H1 (cell line): ENCODE data around the gene GSE1. TPM values are rescaled to one million over a fixed set of nuclear protein-coding genes. Genes with fewer than 3 reads are reported as not detected.

Source experiments
- CTCF ChIA-PET: fragments of 300-600 bp; sonication (Branson Sonifier 250); formaldehyde crosslinking; loops from one replicate; lab custom pipeline; 2021; ENCODE audit not compliant: partially characterized antibody; lab: Charles Lee
- POLR2A ChIA-PET: fragments of 300-600 bp; sonication (Branson Sonifier 250); formaldehyde crosslinking; loops from one replicate; lab custom pipeline; 2021; ENCODE audit warnings: inconsistent platforms; ENCODE audit not compliant: partially characterized antibody; lab: Charles Lee
- DNase-seq, 2 experiments: peaks; one replicate each; pipeline versions ENCODE4 v3.0.0 to v3.0.0-alpha.2; 2010 to 2022; ENCODE audit warnings: low spot score in 2 of 2, low read depth in 1 of 2, mixed read lengths in 1 of 2
- FAIRE-seq: peaks from 2 replicates; lab custom pipeline; 2011; peaks lifted over from hg19 to GRCh38; lab: Jason Lieb, UNC
- H2AFZ ChIP-seq: 2 replicates; pipeline ENCODE4 v1.8.1; 2012; ENCODE audit warnings: low read length, inconsistent platforms
- H2AK5ac ChIP-seq: 2 replicates; pipeline ENCODE4 v1.6.1; 2013; ENCODE audit warnings: low read depth, low read length
- H2BK120ac ChIP-seq: replicated peaks from 2 replicates; pipeline ENCODE3; 2013; ENCODE audit warnings: low read depth, low read length, inconsistent platforms
- H2BK12ac ChIP-seq: 2 replicates; pipeline ENCODE4 v1.6.1; 2013; ENCODE audit warnings: low read depth, low read length
- H2BK15ac ChIP-seq: 2 replicates; pipeline ENCODE4 v1.6.1; 2013; ENCODE audit warnings: low read length
- H2BK20ac ChIP-seq: 2 replicates; pipeline ENCODE4 v1.6.1; 2013; ENCODE audit warnings: low read length
- H2BK5ac ChIP-seq: 2 replicates; pipeline ENCODE4 v1.6.1; 2013; ENCODE audit warnings: low read depth, low read length
- H3K14ac ChIP-seq: 2 replicates; pipeline ENCODE4 v1.6.1; 2013; ENCODE audit warnings: inconsistent platforms; ENCODE audit not compliant: insufficient read length
- H3K18ac ChIP-seq: 2 replicates; pipeline ENCODE4 v1.6.1; 2013; ENCODE audit warnings: low read length; ENCODE audit errors: extremely low read depth
- H3K23ac ChIP-seq: 2 replicates; pipeline ENCODE4 v1.6.1; 2013; ENCODE audit warnings: inconsistent platforms; ENCODE audit not compliant: insufficient read length
- H3K23me2 ChIP-seq: 2 replicates; pipeline ENCODE4 v1.6.1; 2013; ENCODE audit warnings: low read depth, low read length
- H3K27ac ChIP-seq: 2 replicates; pipeline ENCODE4 v1.6.1; 2011; ENCODE audit warnings: low read depth, low read length, inconsistent platforms
- H3K27me3 ChIP-seq, 4 experiments: replicated peaks in 1 of 4; 1 replicate in 1 of 4; 2 replicates in 3 of 4; pipeline versions ENCODE4 v1.6.1 to v1.8.1; 2011 to 2013; ENCODE audit warnings: low read length in 3 of 4, mild to moderate bottlenecking in 3 of 4, inconsistent platforms in 2 of 4, mixed read lengths in 2 of 4, moderate library complexity in 1 of 4; ENCODE audit not compliant: control insufficient read depth in 3 of 4, insufficient read depth in 3 of 4; ENCODE audit errors: extremely low read depth in 1 of 4
- H3K36me3 ChIP-seq, 4 experiments: 2 replicates each; pipeline versions ENCODE4 v1.6.1 to v1.8.1; 2011 to 2013; ENCODE audit warnings: mild to moderate bottlenecking in 4 of 4, low read length in 3 of 4, moderate library complexity in 2 of 4, control low read depth in 1 of 4, inconsistent platforms in 1 of 4; ENCODE audit not compliant: insufficient read depth in 4 of 4, control insufficient read depth in 2 of 4
- H3K4ac ChIP-seq: replicated peaks from 2 replicates; pipeline ENCODE3; 2013; ENCODE audit warnings: low read length, low read depth, mixed read lengths, inconsistent platforms; ENCODE audit not compliant: insufficient read length
- H3K4me1 ChIP-seq, 4 experiments: replicated peaks in 1 of 4; 1 replicate in 1 of 4; 2 replicates in 3 of 4; pipeline versions ENCODE4 v1.6.1 to v1.8.1; 2011 to 2013; ENCODE audit warnings: low read length in 3 of 4, inconsistent platforms in 2 of 4, mixed read lengths in 1 of 4; ENCODE audit not compliant: insufficient read depth in 4 of 4, control insufficient read depth in 3 of 4
- H3K4me2 ChIP-seq, 2 experiments: 2 replicates each; pipeline versions ENCODE4 v1.6.1 to v1.8.1; 2011 to 2013; ENCODE audit warnings: low read depth in 2 of 2, low read length in 2 of 2, control low read depth in 1 of 2, inconsistent platforms in 1 of 2, mild to moderate bottlenecking in 1 of 2; ENCODE audit not compliant: insufficient read depth in 1 of 2
- H3K4me3 ChIP-seq, 4 experiments: fragments of 200-600, 300-600 bp in 1 of 4; sonication (generic), shearing (Covaris generic), sonication (Bioruptor Twin) in 1 of 4; 2 replicates each; pipeline versions ENCODE4 v1.5.1 to v1.8.1; 2011 to 2016; ENCODE audit warnings: low read length in 4 of 4, low read depth in 3 of 4, control low read depth in 2 of 4, inconsistent platforms in 2 of 4, mild to moderate bottlenecking in 2 of 4, mixed read lengths in 1 of 4, moderate library complexity in 1 of 4; ENCODE audit not compliant: insufficient read depth in 2 of 4; ENCODE audit errors: extremely low read depth in 1 of 4
- H3K56ac ChIP-seq: replicated peaks from 2 replicates; pipeline ENCODE3; 2013; ENCODE audit warnings: low read depth, mild to moderate bottlenecking, mixed read lengths, low read length, inconsistent platforms; ENCODE audit not compliant: insufficient read length
- H3K79me1 ChIP-seq: 2 replicates; pipeline ENCODE4 v1.6.1; 2013; ENCODE audit warnings: low read depth, low read length, control low read depth
- H3K79me2 ChIP-seq, 2 experiments: 2 replicates each; pipeline versions ENCODE4 v1.6.1 to v1.8.1; 2012 to 2013; ENCODE audit warnings: low read length in 2 of 2, mild to moderate bottlenecking in 2 of 2, inconsistent platforms in 1 of 2; ENCODE audit not compliant: insufficient read depth in 2 of 2, control insufficient read depth in 1 of 2
- H3K9ac ChIP-seq, 4 experiments: replicated peaks in 1 of 4; 1 replicate in 1 of 4; 2 replicates in 3 of 4; pipeline versions ENCODE4 v1.6.1 to v1.8.1; 2011 to 2013; ENCODE audit warnings: low read depth in 3 of 4, low read length in 3 of 4, control low read depth in 2 of 4, mild to moderate bottlenecking in 2 of 4, moderate library complexity in 2 of 4, inconsistent platforms in 1 of 4; ENCODE audit errors: extremely low read depth in 1 of 4
- H3K9me3 ChIP-seq, 2 experiments: 2 replicates each; pipeline versions ENCODE4 v1.6.1 to v1.8.1; 2012 to 2013; ENCODE audit warnings: mild to moderate bottlenecking in 2 of 2, moderate library complexity in 2 of 2, control low read depth in 1 of 2, inconsistent platforms in 1 of 2, low read depth in 1 of 2, low read length in 1 of 2, mixed read lengths in 1 of 2; ENCODE audit not compliant: insufficient read depth in 2 of 2
- H4K20me1 ChIP-seq, 2 experiments: replicated peaks in 1 of 2; 2 replicates each; pipeline versions ENCODE3 to v1.8.1; 2011 to 2013; ENCODE audit warnings: inconsistent platforms in 2 of 2, low read length in 2 of 2, mild to moderate bottlenecking in 1 of 2; ENCODE audit not compliant: insufficient read depth in 2 of 2, control insufficient read depth in 1 of 2
- H4K5ac ChIP-seq: 2 replicates; pipeline ENCODE4 v1.6.1; 2013; ENCODE audit warnings: low read length, low read depth, mixed read lengths, inconsistent platforms; ENCODE audit not compliant: insufficient read length
- H4K8ac ChIP-seq: 2 replicates; pipeline ENCODE4 v1.8.0; 2013; ENCODE audit warnings: mild to moderate bottlenecking, moderate library complexity, low read length, inconsistent platforms; ENCODE audit not compliant: insufficient read depth; ENCODE audit errors: extremely low read depth
- H4K91ac ChIP-seq: replicated peaks from 2 replicates; pipeline ENCODE3; 2013; ENCODE audit warnings: low read length, mixed read lengths, inconsistent platforms; ENCODE audit not compliant: insufficient read length
- ATF2 ChIP-seq: IDR thresholded peaks from 2 replicates; pipeline ENCODE4 v1.6.1; 2012; ENCODE audit warnings: low read length, inconsistent platforms
- ATF3 ChIP-seq: IDR thresholded peaks from 2 replicates; pipeline ENCODE4 v1.6.1; 2011; ENCODE audit warnings: low read depth, mild to moderate bottlenecking, low read length; ENCODE audit not compliant: insufficient read depth
- CBX5 ChIP-seq: fragments of 300-800, 300-1000 bp; sonication (generic); IDR thresholded peaks from 2 replicates; pipeline ENCODE4 v1.7.1; 2016; ENCODE audit warnings: antibody characterized with exemption, low read length, low read depth
- CHD1 ChIP-seq: IDR thresholded peaks from 2 replicates; pipeline ENCODE4 v1.6.1; 2012; ENCODE audit warnings: low read depth, low read length, improper control_type of control experiment
- KDM4A ChIP-seq: IDR thresholded peaks from one replicate; pipeline ENCODE4 v1.7.1; 2012; ENCODE audit warnings: low read depth, mild to moderate bottlenecking, moderate library complexity, low read length, inconsistent platforms; ENCODE audit not compliant: severe bottlenecking
- KDM5A ChIP-seq: fragments of 200-600 bp; IDR thresholded peaks from 2 replicates; pipeline ENCODE4 v1.7.1; 2012; ENCODE audit warnings: mild to moderate bottlenecking, low read length, inconsistent platforms, mixed read lengths
- MAFK ChIP-seq: IDR thresholded peaks from 2 replicates; pipeline ENCODE4 v1.6.1; 2012; ENCODE audit warnings: low read depth, mild to moderate bottlenecking, improper control_type of control experiment, low read length
- NRF1 ChIP-seq: IDR thresholded peaks from 2 replicates; pipeline ENCODE4 v1.6.1; 2011; ENCODE audit warnings: mild to moderate bottlenecking, low read depth, low read length, improper control_type of control experiment
- PHF8 ChIP-seq: fragments of 200-600 bp; sonication (generic); conservative IDR thresholded peaks from 2 replicates; pipeline ENCODE4 v1.7.1; 2012; ENCODE audit warnings: low read depth, mild to moderate bottlenecking, inconsistent platforms, low read length, moderate library complexity
- SIRT6 ChIP-seq: IDR thresholded peaks from one replicate; pipeline ENCODE4 v1.7.1; 2012; ENCODE audit warnings: low read length, inconsistent platforms
- TCF12 ChIP-seq: IDR thresholded peaks from 2 replicates; pipeline ENCODE4 v1.6.1; 2011; ENCODE audit warnings: low read depth, mild to moderate bottlenecking, low read length
- ZNF274 ChIP-seq: IDR thresholded peaks from 2 replicates; pipeline ENCODE4 v1.7.0; 2012; ENCODE audit warnings: low read length, borderline replicate concordance; ENCODE audit errors: extremely low read depth
- WGBS, 2 experiments: shearing (Covaris generic) in 1 of 2; methylation state at CpG; one replicate each; pipeline versions ENCODE4 v1.1.6 to v1.1.7; 2013 to 2015; ENCODE audit warnings: low lambda C conversion rate in 2 of 2, mixed read lengths in 2 of 2, inconsistent platforms in 1 of 2, low coverage in 1 of 2, missing lambda C conversion rate in 1 of 2; ENCODE audit not compliant: insufficient replicate concordance in 2 of 2, insufficient coverage in 1 of 2, insufficient read length in 1 of 2; ENCODE audit errors: extremely low coverage in 1 of 2, missing lambda C conversion rate in 1 of 2; 5-methylcytosine and 5-hydroxymethylcytosine counted together
- polyA plus RNA-seq, 7 experiments: library from polyadenylated mRNA; depleted of rRNA in 3 of 7; stranded (reverse) in 5 of 7; unstranded in 2 of 7; fragments of >200 nt in 5 of 7; fragments of 200-250 nt in 2 of 7; gene quantifications; 1 replicate in 5 of 7; 2 replicates in 1 of 7; 4 replicates in 1 of 7; pipeline versions ENCODE4 v1.2.1 to v1.2.3, GENCODE V29; 2011 to 2013; ENCODE audit warnings: missing spikeins in 2 of 7, mixed read lengths in 2 of 7
- total RNA-seq: library from RNA; stranded (reverse); fragmentation: NEBNext Ultra II Directional; extraction: Animal tissue kit (Norgen Biotek cat#: 25700); gene quantifications from 2 replicates; pipeline ENCODE4 v1.2.1, GENCODE V29; 2021

Gene GSE1
- total and polyA plus RNA-seq, 2 of the 8 experiments (the other 6 are each of a cell fraction or from before 2014, with no cell fraction given) = 26.0 to 65.6 TPM

- no peaks in the 10 kb centered on the region; a peak in 1 of 4 replicates for H3K79me2 ChIP-seq
- H3K79me1 ChIP-seq = peaks cover 9% of the 10 kb centered on the region; the same call in 1 of the 2 replicates
- H3K9ac ChIP-seq = no peak overlapping the region
- ChIA-PET CTCF (interaction anchor here (1.0 to 37.0 kb wide), 8 partner anchors 9 to 189 kb away, joined by 3 to 620 read pairs (median 12); no protein-coding TSS in a partner anchor), POLR2A (interaction anchor here (0.7 to 10.5 kb wide), 6 partner anchors 8 to 46 kb away, joined by 3 to 77 read pairs (median 7); partner anchors contain the start of gene GINS2)
- H3K27ac ChIP-seq = no peak overlapping the region
- peaks cover 5 to 20% of the 10 kb centered on the region in 2 experiments for H4K20me1 ChIP-seq
- H3K9me3 ChIP-seq = no peaks in the 10 kb centered on the region
- H3K4me1 ChIP-seq = no peaks in the 10 kb centered on the region
- H3K4me3 ChIP-seq = no peak overlapping the region
- H3K56ac ChIP-seq = no peak overlapping the region
- H4K8ac ChIP-seq = no peak overlapping the region
- H2BK20ac ChIP-seq = no peak overlapping the region
- H3K4ac ChIP-seq = no peak overlapping the region
- H2AK5ac ChIP-seq = no peak overlapping the region
- H3K18ac ChIP-seq = no peak overlapping the region
- H2BK12ac ChIP-seq = no peak overlapping the region
- H2BK5ac ChIP-seq = no peak overlapping the region
- no peaks in the 10 kb centered on the region for H3K27me3 ChIP-seq
- no peak overlapping the region for H2AFZ ChIP-seq
- no peak overlapping the region for H4K5ac ChIP-seq
- 93% methylated on average over 8 of the region's 8 CpGs; no CpG with 5 or more reads in 1 of the 2 experiments for WGBS, 2 experiments
- H3K14ac ChIP-seq = no peak overlapping the region
- no peak overlapping the region for H4K91ac ChIP-seq
- no peaks in the 10 kb centered on the region for H3K23me2 ChIP-seq
- H3K36me3 ChIP-seq = peaks cover 42 to 77% (median 58%) of the 10 kb centered on the region in 4 experiments
- no peak overlapping the region for H3K23ac ChIP-seq
- no peak overlapping the region for H3K4me2 ChIP-seq
- DNase-seq = no peak
- H2BK120ac ChIP-seq = no peak overlapping the region
- no peak for FAIRE-seq
- H2BK15ac ChIP-seq = no peak overlapping the region
- no peak for TF ChIP-seq ZNF274
- no peak for TF ChIP-seq TCF12
- no peak for TF ChIP-seq CHD1
- TF ChIP-seq KDM4A = no peak
- no peak for TF ChIP-seq MAFK
- no peak for TF ChIP-seq KDM5A
- no peak for TF ChIP-seq SIRT6
- TF ChIP-seq CBX5 = no peak
- TF ChIP-seq ATF3 = no peak
- no peak for TF ChIP-seq ATF2
- no peak for TF ChIP-seq PHF8
- no peak for TF ChIP-seq NRF1
Observed at GRCh38 chr16:85678016-85678415, 64.9 kb downstream of the GSE1 start.
